Breast epithelium (tissue), 4 donors: Measurements from ENCODE around the gene OR8H1. TPM values are rescaled to one million over a fixed set of nuclear protein-coding genes. Genes with fewer than 3 reads are reported as not detected.

Experiments
- DNase-seq, 2 donors: peaks; one replicate each; pipeline ENCODE4 v3.0.0-alpha.2; 2019; ENCODE audit warnings: low spot score in 2 of 2
- H3K27ac ChIP-seq, 2 donors: fragments of 200-600 bp; sonication (generic) in 1 of 2; one replicate each; pipeline ENCODE4 v1.5.1; 2016 to 2019; ENCODE audit warnings: mild to moderate bottlenecking in 1 of 2
- H3K27me3 ChIP-seq, 2 donors: fragments of 200-600 bp; sonication (generic) in 1 of 2; one replicate each; pipeline versions ENCODE4 v1.5.1 to v1.6.0; 2017 to 2019; ENCODE audit warnings: control low read depth in 1 of 2, mild to moderate bottlenecking in 1 of 2
- H3K36me3 ChIP-seq: fragments of 200-600 bp; one replicate; pipeline ENCODE4 v1.5.1; 2019
- H3K4me1 ChIP-seq, 2 donors: fragments of 200-600 bp; sonication (generic); one replicate each; pipeline ENCODE4 v1.5.1; 2016 to 2019; ENCODE audit warnings: control low read depth in 1 of 2
- H3K4me3 ChIP-seq, 3 donors: fragments of 200-600 bp; sonication (generic); 1 replicate in 2 of 3; 2 replicates in 1 of 3; pipeline ENCODE4 v1.5.1; 2016 to 2019; ENCODE audit warnings: mild to moderate bottlenecking in 3 of 3, moderate library complexity in 2 of 3
- H3K9me3 ChIP-seq, 2 donors: fragments of 200-600 bp; sonication (generic) in 1 of 2; one replicate each; pipeline ENCODE4 v1.5.1; 2016 to 2019; ENCODE audit warnings: control low read depth in 1 of 2
- POLR2A ChIP-seq: fragments of 450-650 bp; IDR thresholded peaks from one replicate; pipeline ENCODE4 v1.6.1; 2016; ENCODE audit warnings: antibody characterized with exemption, mild to moderate bottlenecking, moderate library complexity
- POLR2AphosphoS5 ChIP-seq, 3 donors: sonication (generic); formaldehyde crosslinking; IDR thresholded peaks; one replicate each; pipeline ENCODE4 v1.6.1; 2017; ENCODE audit warnings: antibody characterized with exemption in 3 of 3
- intact Hi-C: fragments of 100-400 bp; cut with DNase I; formaldehyde crosslinking; loops from one replicate; pipeline ENCODE4 v1.15.1; 2023; ENCODE audit warnings: low total_unique reads
- total RNA-seq, 3 donors: library from RNA; depleted of rRNA; stranded (reverse); fragments of >200 nt; gene quantifications; one replicate each; pipeline ENCODE4 v1.1.0, GENCODE V29; 2016
- TF ChIP-seq, protein P1 (sequence below), 3 donors: fragments of 450-650 bp; IDR thresholded peaks; one replicate each; pipeline ENCODE4 v1.5.1; 2016 to 2017; ENCODE audit warnings: antibody characterized with exemption in 3 of 3, mild to moderate bottlenecking in 3 of 3, moderate library complexity in 3 of 3

OR8H1 gene
- total RNA-seq, 3 donors from 2014 or later: not detected

DNA sequence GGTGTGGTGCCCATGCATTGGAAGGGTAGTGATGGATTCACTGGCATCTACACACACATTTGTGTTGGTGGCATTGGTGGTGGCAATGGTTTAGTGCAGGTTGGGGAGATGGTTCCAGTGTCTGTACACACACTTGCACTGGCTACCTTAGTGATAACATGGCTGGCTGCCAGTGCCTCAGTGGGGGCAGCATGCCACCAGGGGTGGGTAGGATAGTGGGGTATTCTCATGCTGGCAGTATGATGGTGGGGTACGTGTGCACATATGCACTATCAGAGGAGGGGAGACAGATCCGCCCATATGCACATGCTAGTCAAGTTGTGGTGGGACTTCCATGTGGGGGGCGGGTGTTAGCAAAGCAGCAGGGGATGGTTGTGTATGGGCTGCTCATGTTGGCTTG, 15.8 kb upstream of the OR8H1 start:
- H3K36me3 ChIP-seq: no peaks in the 10 kb centered on the region
- TF ChIP-seq POLR2AphosphoS5 (IDR thresholded peaks at IDR 0.05) (no peak), POLR2A (no peak)
- TF ChIP-seq, protein P1, sequence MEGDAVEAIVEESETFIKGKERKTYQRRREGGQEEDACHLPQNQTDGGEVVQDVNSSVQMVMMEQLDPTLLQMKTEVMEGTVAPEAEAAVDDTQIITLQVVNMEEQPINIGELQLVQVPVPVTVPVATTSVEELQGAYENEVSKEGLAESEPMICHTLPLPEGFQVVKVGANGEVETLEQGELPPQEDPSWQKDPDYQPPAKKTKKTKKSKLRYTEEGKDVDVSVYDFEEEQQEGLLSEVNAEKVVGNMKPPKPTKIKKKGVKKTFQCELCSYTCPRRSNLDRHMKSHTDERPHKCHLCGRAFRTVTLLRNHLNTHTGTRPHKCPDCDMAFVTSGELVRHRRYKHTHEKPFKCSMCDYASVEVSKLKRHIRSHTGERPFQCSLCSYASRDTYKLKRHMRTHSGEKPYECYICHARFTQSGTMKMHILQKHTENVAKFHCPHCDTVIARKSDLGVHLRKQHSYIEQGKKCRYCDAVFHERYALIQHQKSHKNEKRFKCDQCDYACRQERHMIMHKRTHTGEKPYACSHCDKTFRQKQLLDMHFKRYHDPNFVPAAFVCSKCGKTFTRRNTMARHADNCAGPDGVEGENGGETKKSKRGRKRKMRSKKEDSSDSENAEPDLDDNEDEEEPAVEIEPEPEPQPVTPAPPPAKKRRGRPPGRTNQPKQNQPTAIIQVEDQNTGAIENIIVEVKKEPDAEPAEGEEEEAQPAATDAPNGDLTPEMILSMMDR (IDR thresholded peaks at IDR 0.05): no peak
- intact Hi-C loops: no loop called here
- H3K4me3 ChIP-seq: no peak overlapping the region
- H3K4me1 ChIP-seq: no peaks in the 10 kb centered on the region
- H3K9me3 ChIP-seq: peaks cover 0 to 18% of the 10 kb centered on the region in 2 donors
- DNase-seq: no peak
- no peak overlapping the region for H3K27ac ChIP-seq
- no peaks in the 10 kb centered on the region for H3K27me3 ChIP-seq

DNA sequence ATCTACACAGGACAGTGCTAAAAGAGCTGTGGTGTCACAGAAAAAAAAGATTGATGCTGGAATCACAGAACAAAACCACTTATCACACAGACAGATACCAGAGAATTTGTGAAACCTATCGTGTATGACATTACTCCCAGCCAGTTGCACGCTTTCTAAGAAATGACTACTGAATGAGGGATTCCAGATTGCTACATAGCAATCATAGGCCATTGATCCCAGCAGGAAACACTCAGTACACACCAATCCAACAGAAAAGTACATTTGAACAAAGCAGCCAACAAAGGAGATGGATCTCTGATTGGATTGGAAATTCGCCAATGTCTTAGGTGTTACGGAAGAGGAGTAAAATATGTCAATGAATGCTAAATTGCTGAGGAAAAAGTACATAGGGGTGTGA, 4.8 kb upstream of the OR8H1 start:
- Histone ChIP-seq H3K4me3 (no peak overlapping the region), H3K27me3 (no peaks in the 10 kb centered on the region), H3K9me3 (no peaks in the 10 kb centered on the region), H3K4me1 (no peaks in the 10 kb centered on the region), H3K36me3 (no peaks in the 10 kb centered on the region), H3K27ac (no peak overlapping the region)
- no peak for DNase-seq
- no peak for TF ChIP-seq POLR2AphosphoS5 (IDR thresholded peaks at IDR 0.05)
- no peak for TF ChIP-seq POLR2A
- TF ChIP-seq, protein P1 (IDR thresholded peaks at IDR 0.05): no peak
- intact Hi-C loops: no loop called here

DNA sequence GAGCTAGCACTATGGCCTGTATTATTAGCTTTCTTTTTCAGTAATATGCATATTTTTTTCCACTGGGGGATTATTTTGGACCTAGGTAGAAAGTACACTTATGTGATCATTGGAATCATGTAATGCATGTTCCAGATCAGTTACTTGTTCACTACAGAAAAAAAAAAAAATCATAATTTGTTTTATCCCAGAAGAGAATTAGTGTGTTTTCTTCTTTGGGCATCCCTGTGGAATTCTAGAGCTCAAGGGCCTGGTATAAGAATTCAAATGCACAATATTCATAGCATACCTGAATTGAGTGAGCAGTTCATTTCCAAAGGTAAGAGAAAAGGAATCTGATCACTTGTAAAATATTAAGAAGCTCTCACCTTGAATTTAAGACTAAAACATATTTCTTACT, 18.2 kb downstream of the OR8H1 start, which contains the start of gene OR5T1:
OR5T1 (plus strand) TSS at position 301 of the 400 bp plus-strand sequence. CDS start 1,485 bp downstream, outside the sequence.
- intact Hi-C loops: no loop called here
- H3K36me3 ChIP-seq: no peaks in the 10 kb centered on the region
- H3K4me1 ChIP-seq: no peaks in the 10 kb centered on the region
- no peaks in the 10 kb centered on the region for H3K9me3 ChIP-seq
- no peak for TF ChIP-seq POLR2A
- TF ChIP-seq, protein P1 (IDR thresholded peaks at IDR 0.05): no peak
- TF ChIP-seq POLR2AphosphoS5 (IDR thresholded peaks at IDR 0.05): no peak
- no peaks in the 10 kb centered on the region for H3K27me3 ChIP-seq
- DNase-seq: no peak
- no peak within 1 kb of the TSS for H3K4me3 ChIP-seq
- H3K27ac ChIP-seq: no peak within 1 kb of the TSS

DNA sequence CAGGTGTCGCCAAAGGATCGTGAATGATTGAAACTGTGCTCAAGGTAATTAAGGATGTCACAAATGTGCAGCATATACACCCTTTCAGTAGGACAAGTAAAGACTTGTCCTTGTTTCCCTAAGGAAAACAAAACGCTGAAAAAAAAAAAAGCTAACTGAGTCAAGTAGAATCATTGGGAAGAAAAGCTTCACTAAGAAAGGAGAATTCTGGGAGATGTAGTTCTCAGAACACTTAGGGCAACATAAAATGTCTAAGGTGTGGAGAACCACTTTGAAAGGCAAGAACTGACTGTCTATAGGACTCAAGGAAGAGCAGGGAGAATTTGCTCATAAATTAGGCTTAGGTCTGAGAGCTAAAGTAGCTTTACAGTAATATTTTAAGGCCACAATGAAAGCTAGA, 21.0 kb downstream of the OR8H1 start:
- TF ChIP-seq POLR2A (no peak), POLR2AphosphoS5 (IDR thresholded peaks at IDR 0.05) (no peak)
- TF ChIP-seq, protein P1 (IDR thresholded peaks at IDR 0.05): no peak
- H3K4me3 ChIP-seq: no peak overlapping the region
- no peaks in the 10 kb centered on the region for H3K4me1 ChIP-seq
- DNase-seq: no peak
- intact Hi-C loops: no loop called here
- no peaks in the 10 kb centered on the region for H3K36me3 ChIP-seq
- H3K9me3 ChIP-seq: peaks cover 0 to 4% of the 10 kb centered on the region in 2 donors
- no peaks in the 10 kb centered on the region for H3K27me3 ChIP-seq
- H3K27ac ChIP-seq: no peak overlapping the region

DNA sequence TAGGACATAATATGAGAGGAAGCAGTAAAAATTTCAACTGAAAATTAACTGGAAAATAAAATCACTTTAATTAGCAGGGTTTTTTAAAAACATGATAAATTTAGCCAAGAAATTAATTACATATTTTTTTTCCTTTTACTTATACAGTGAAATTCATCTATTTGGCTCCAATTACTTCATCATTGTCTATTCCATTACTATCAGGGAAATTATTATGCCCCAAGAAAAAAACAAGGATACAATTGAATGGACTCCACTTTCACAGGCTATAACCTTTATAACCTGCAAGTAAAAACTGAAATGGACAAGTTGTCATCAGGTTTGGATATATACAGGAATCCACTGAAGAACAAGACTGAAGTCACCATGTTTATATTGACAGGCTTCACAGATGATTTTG, 40.1 kb downstream of the OR8H1 start, which contains the start of gene OR5T3:
OR5T3 (plus strand) TSS at position 301 of the 400 bp plus-strand sequence; CDS start at position 301, 0 bp downstream.
- H3K4me1 ChIP-seq: no peaks in the 10 kb centered on the region
- H3K27me3 ChIP-seq: no peaks in the 10 kb centered on the region
- H3K36me3 ChIP-seq: no peaks in the 10 kb centered on the region
- H3K9me3 ChIP-seq: peaks cover 0 to under 1% of the 10 kb centered on the region in 2 donors
- no peak for TF ChIP-seq POLR2A
- no peak for TF ChIP-seq POLR2AphosphoS5 (IDR thresholded peaks at IDR 0.05)
- TF ChIP-seq, protein P1 (IDR thresholded peaks at IDR 0.05): no peak
- intact Hi-C loops: no loop called here
- H3K27ac ChIP-seq: no peak within 1 kb of the TSS
- no peak within 1 kb of the TSS for H3K4me3 ChIP-seq
- DNase-seq: no peak

Other genes with a start within 250 kb of the OR8H1 start
- gene OR8I2, start 198.9 kb downstream of the OR8H1 start, total RNA-seq: not detected
- not detected for gene OR8H2, start 188.6 kb downstream of the OR8H1 start, total RNA-seq
- not detected for gene OR8H3, start 169.9 kb downstream of the OR8H1 start, total RNA-seq
- gene OR8J3, start 152.1 kb downstream of the OR8H1 start, total RNA-seq: not detected
- gene OR8K5, start 131.9 kb downstream of the OR8H1 start, total RNA-seq: not detected
- gene OR5J2, start 115.6 kb downstream of the OR8H1 start, total RNA-seq: not detected
- gene OR5T2, start 58.0 kb downstream of the OR8H1 start, total RNA-seq: not detected
- not detected for gene OR5T3, start 40.0 kb downstream of the OR8H1 start, total RNA-seq
- gene OR5T1, start 18.1 kb downstream of the OR8H1 start, total RNA-seq: not detected
- not detected for gene OR8K3, start 22.9 kb upstream of the OR8H1 start, total RNA-seq
- gene OR8K1, start 53.8 kb upstream of the OR8H1 start, total RNA-seq: not detected
- gene OR8J1, start 62.0 kb upstream of the OR8H1 start, total RNA-seq: not detected
- gene OR8U1, start 83.4 kb upstream of the OR8H1 start, total RNA-seq: not detected
- not detected for gene OR5AL1, start 120.4 kb upstream of the OR8H1 start, total RNA-seq
- gene OR5M3, start 181.1 kb upstream of the OR8H1 start, total RNA-seq: not detected
- gene OR5M8, start 199.1 kb upstream of the OR8H1 start, total RNA-seq: not detected